Measurements from ENCODE around the gene DAND5. TPM values are rescaled to one million over a fixed set of nuclear protein-coding genes. Genes with fewer than 3 reads are reported as not detected.

Gene DAND5
- polyA plus RNA-seq, 6 donors from 2014 or later: not detected

- DNase-seq: no peak
- peak overlapping the region in 5 of 6 donors; percentile 44 to 85 (median 65) for H3K27ac Mint-ChIP-seq
These were observed 44.3 kb downstream of the DAND5 start for GRCh38 chr19:13013649-13014048.

GRCh38 chr19:13014101-13014920 lies 44.9 kb downstream of the DAND5 start:
- DNase-seq: no peak
- peak overlapping the region in 5 of 6 donors; percentile 44 to 87 (median 83) for H3K27ac Mint-ChIP-seq

More at GRCh38 chr19:13013649-13014048, 44.3 kb downstream of the DAND5 start:
- H3K4me1 Mint-ChIP-seq: peaks cover 34 to 52% (median 45%) of the 10 kb centered on the region in 3 donors
- ATAC-seq (ENCODE audit: low read depth in 2 of 2): peak; percentile 43 to 46
- H3K27me3 Mint-ChIP-seq: peaks cover 44 to 89% (median 84%) of the 10 kb centered on the region in 3 donors
- H3K36me3 Mint-ChIP-seq: peaks cover 0 to 12% of the 10 kb centered on the region in 2 donors
- peaks cover 0 to 2% (median 0%) of the 10 kb centered on the region in 7 donors for H3K9me3 Mint-ChIP-seq
- H3K4me3 Mint-ChIP-seq: peak overlapping the region; percentile 87 to 98 (median 92)

GRCh38 chr19:13014921-13015280 lies 45.5 kb downstream of the DAND5 start:
- H3K9me3 Mint-ChIP-seq: peaks cover 0 to 2% (median 0%) of the 10 kb centered on the region in 7 donors
- H3K36me3 Mint-ChIP-seq: peaks cover 0 to 12% of the 10 kb centered on the region in 2 donors
- H3K4me3 Mint-ChIP-seq: peak overlapping the region in 7 of 8 donors; percentile 65 to 98 (median 93)
- DNase-seq (no peak), ATAC-seq (ENCODE audit: low read depth in 2 of 2) (no peak)
- H3K27ac Mint-ChIP-seq: peak overlapping the region in 3 of 6 donors; percentile 60 to 87 (median 83)
- peaks cover 34 to 52% (median 45%) of the 10 kb centered on the region in 3 donors for H3K4me1 Mint-ChIP-seq
- peaks cover 40 to 85% (median 81%) of the 10 kb centered on the region in 3 donors for H3K27me3 Mint-ChIP-seq

More at GRCh38 chr19:13014101-13014920, 44.9 kb downstream of the DAND5 start:
- H3K27me3 Mint-ChIP-seq: peaks cover 44 to 85% (median 81%) of the 10 kb centered on the region in 3 donors
- ATAC-seq (ENCODE audit: low read depth in 2 of 2): peak in 1 of 2 donors; percentile 17
- H3K36me3 Mint-ChIP-seq: peaks cover 0 to 12% of the 10 kb centered on the region in 2 donors
- peaks cover 34 to 52% (median 45%) of the 10 kb centered on the region in 3 donors for H3K4me1 Mint-ChIP-seq
- peak overlapping the region; percentile 87 to 98 (median 92) for H3K4me3 Mint-ChIP-seq
- peaks cover 0 to 2% (median 0%) of the 10 kb centered on the region in 7 donors for H3K9me3 Mint-ChIP-seq

- ATAC-seq (ENCODE audit: low read depth in 2 of 2) (peak in 1 of 2 donors; percentile 15), DNase-seq (no peak)
- peak overlapping the region in 2 of 6 donors; percentile 26 to 78 for H3K27ac Mint-ChIP-seq
- peak overlapping the region in 6 of 8 donors; percentile 42 to 76 (median 68) for H3K4me3 Mint-ChIP-seq
- peaks cover 0 to 2% (median 0%) of the 10 kb centered on the region in 7 donors for H3K9me3 Mint-ChIP-seq
- peaks cover 34 to 52% (median 45%) of the 10 kb centered on the region in 3 donors for H3K4me1 Mint-ChIP-seq
- H3K27me3 Mint-ChIP-seq: peaks cover 40 to 83% (median 77%) of the 10 kb centered on the region in 3 donors
- H3K36me3 Mint-ChIP-seq: peaks cover 0 to 12% of the 10 kb centered on the region in 2 donors
These were observed 46.2 kb downstream of the DAND5 start for GRCh38 chr19:13015361-13016223.

GRCh38 chr19:13016245-13016627 lies 46.9 kb downstream of the DAND5 start:
- peaks cover 40 to 80% (median 75%) of the 10 kb centered on the region in 3 donors for H3K27me3 Mint-ChIP-seq
- H3K27ac Mint-ChIP-seq: no peak overlapping the region
- H3K9me3 Mint-ChIP-seq: peaks cover 0 to 2% (median 0%) of the 10 kb centered on the region in 7 donors
- DNase-seq (no peak), ATAC-seq (ENCODE audit: low read depth in 2 of 2) (no peak)
- peak overlapping the region in 4 of 8 donors; percentile 31 to 62 (median 59) for H3K4me3 Mint-ChIP-seq
- peaks cover 34 to 48% (median 45%) of the 10 kb centered on the region in 3 donors for H3K4me1 Mint-ChIP-seq
- peaks cover 0 to 12% of the 10 kb centered on the region in 2 donors for H3K36me3 Mint-ChIP-seq

GRCh38 chr19:13016628-13017305 lies 47.4 kb downstream of the DAND5 start:
- H3K4me3 Mint-ChIP-seq: peak overlapping the region in 4 of 8 donors; percentile 31 to 62 (median 59)
- ATAC-seq (ENCODE audit: low read depth in 2 of 2) (no peak), DNase-seq (no peak)
- peaks cover 40 to 79% (median 70%) of the 10 kb centered on the region in 3 donors for H3K27me3 Mint-ChIP-seq
- no peaks in the 10 kb centered on the region for H3K9me3 Mint-ChIP-seq
- peak overlapping the region in 1 of 6 donors; percentile 94 for H3K27ac Mint-ChIP-seq
- peaks cover 34 to 45% (median 42%) of the 10 kb centered on the region in 3 donors for H3K4me1 Mint-ChIP-seq
- H3K36me3 Mint-ChIP-seq: peaks cover 0 to 12% of the 10 kb centered on the region in 2 donors

GRCh38 chr19:13017306-13018034 lies 48.1 kb downstream of the DAND5 start:
- H3K27ac Mint-ChIP-seq: peak overlapping the region in 1 of 6 donors; percentile 25
- peak overlapping the region in 1 of 8 donors; percentile 21 for H3K4me3 Mint-ChIP-seq
- peaks cover 0 to 12% of the 10 kb centered on the region in 2 donors for H3K36me3 Mint-ChIP-seq
- peaks cover 39 to 49% (median 44%) of the 10 kb centered on the region in 3 donors for H3K4me1 Mint-ChIP-seq
- ATAC-seq (ENCODE audit: low read depth in 2 of 2): no peak
- no peak for DNase-seq
- peaks cover 39 to 81% (median 62%) of the 10 kb centered on the region in 3 donors for H3K27me3 Mint-ChIP-seq
- H3K9me3 Mint-ChIP-seq: no peaks in the 10 kb centered on the region

GRCh38 chr19:13018035-13018914 lies 48.9 kb downstream of the DAND5 start:
- peaks cover 31 to 73% (median 59%) of the 10 kb centered on the region in 3 donors for H3K27me3 Mint-ChIP-seq
- no peak overlapping the region for H3K4me3 Mint-ChIP-seq
- no peaks in the 10 kb centered on the region for H3K9me3 Mint-ChIP-seq
- peak overlapping the region in 1 of 6 donors; percentile 25 for H3K27ac Mint-ChIP-seq
- H3K4me1 Mint-ChIP-seq: peaks cover 38 to 49% (median 44%) of the 10 kb centered on the region in 3 donors
- no peak for ATAC-seq (ENCODE audit: low read depth in 2 of 2)
- peaks cover 0 to 4% of the 10 kb centered on the region in 2 donors for H3K36me3 Mint-ChIP-seq
- no peak for DNase-seq

GRCh38 chr19:13019332-13019731 lies 50.0 kb downstream of the DAND5 start:
- H3K27ac Mint-ChIP-seq: peak overlapping the region in 1 of 6 donors; percentile 29
- DNase-seq (no peak), ATAC-seq (ENCODE audit: low read depth in 2 of 2) (no peak)
- H3K4me3 Mint-ChIP-seq: no peak overlapping the region
- H3K27me3 Mint-ChIP-seq: peaks cover 27 to 69% (median 59%) of the 10 kb centered on the region in 3 donors
- peaks cover 39 to 47% (median 44%) of the 10 kb centered on the region in 3 donors for H3K4me1 Mint-ChIP-seq
- peaks cover 0 to 2% of the 10 kb centered on the region in 2 donors for H3K36me3 Mint-ChIP-seq
- H3K9me3 Mint-ChIP-seq: no peaks in the 10 kb centered on the region

- Mint-ChIP-seq H3K36me3 (no peaks in the 10 kb centered on the region), H3K4me1 (peaks cover 39 to 47% (median 45%) of the 10 kb centered on the region in 3 donors), H3K9me3 (no peaks in the 10 kb centered on the region), H3K27ac (no peak overlapping the region), H3K4me3 (peak overlapping the region in 1 of 8 donors; percentile 1), H3K27me3 (peaks cover 29 to 69% (median 59%) of the 10 kb centered on the region in 3 donors)
- ATAC-seq (ENCODE audit: low read depth in 2 of 2) (no peak), DNase-seq (no peak)
These were observed 50.6 kb downstream of the DAND5 start for GRCh38 chr19:13020002-13020414.
